DMS153 (cell line): ENCODE results near the gene EPSTI1.
"Not testable (repeated sequence)": the region's sequence is repeated elsewhere in the genome, so short reads cannot be mapped to it uniquely, and the experiment has no call there.

Experiments used
- DNase-seq: peaks from one replicate; lab custom pipeline; 2025; lab: John Stamatoyannopoulos, UW

The EPSTI1 gene

GRCh38 chr13:42991898-42992763 lies at the start of gene EPSTI1:
TSS of gene EPSTI1 (minus strand) at chr13:42992241. CDS start at chr13:42992165, 76 bp downstream.
- DNase-seq: no peak

- DNase-seq: no peak
Measured at GRCh38 chr13:43041369-43041921, 49.4 kb upstream of the EPSTI1 start.

GRCh38 chr13:43040581-43041368 lies 48.7 kb upstream of the EPSTI1 start:
- not testable (repeated sequence) for DNase-seq

- DNase-seq: no peak
Measured at GRCh38 chr13:43039966-43040365, 47.9 kb upstream of the EPSTI1 start.

GRCh38 chr13:43036351-43037250 lies 44.6 kb upstream of the EPSTI1 start:
- DNase-seq: no peak

GRCh38 chr13:43033038-43033437 lies 41.0 kb upstream of the EPSTI1 start:
- no peak for DNase-seq

GRCh38 chr13:43031881-43032280 lies 39.8 kb upstream of the EPSTI1 start:
- DNase-seq: no peak

- DNase-seq: no peak
Measured at GRCh38 chr13:43030548-43030947, 38.5 kb upstream of the EPSTI1 start.

- DNase-seq: no peak
Measured at GRCh38 chr13:43026262-43026661, 34.2 kb upstream of the EPSTI1 start.

- no peak for DNase-seq
Measured at GRCh38 chr13:43023289-43023963, 31.4 kb upstream of the EPSTI1 start, which contains the start of gene DNAJC15. TSS of gene DNAJC15 (plus strand) at chr13:43023586. CDS start at chr13:43023627, 41 bp downstream.

- no peak for DNase-seq
Measured at GRCh38 chr13:43022934-43023288, 30.9 kb upstream of the EPSTI1 start.

- DNase-seq: no peak
Measured at GRCh38 chr13:43021926-43022670, 30.1 kb upstream of the EPSTI1 start.

- no peak for DNase-seq
Measured at GRCh38 chr13:43020794-43021193, 28.8 kb upstream of the EPSTI1 start.

GRCh38 chr13:43019811-43020210 lies 27.8 kb upstream of the EPSTI1 start:
- DNase-seq: no peak

GRCh38 chr13:43016226-43016625 lies 24.2 kb upstream of the EPSTI1 start:
- no peak for DNase-seq

GRCh38 chr13:43014162-43014561 lies 22.1 kb upstream of the EPSTI1 start:
- DNase-seq: no peak

GRCh38 chr13:43009506-43009905 lies 17.5 kb upstream of the EPSTI1 start:
- DNase-seq: no peak

GRCh38 chr13:43008596-43008995 lies 16.6 kb upstream of the EPSTI1 start:
- DNase-seq: no peak

- DNase-seq: no peak
Measured at GRCh38 chr13:43006893-43007631, 15.0 kb upstream of the EPSTI1 start.
